ENCODE data around the gene RIN1.

The RIN1 gene

DNA sequence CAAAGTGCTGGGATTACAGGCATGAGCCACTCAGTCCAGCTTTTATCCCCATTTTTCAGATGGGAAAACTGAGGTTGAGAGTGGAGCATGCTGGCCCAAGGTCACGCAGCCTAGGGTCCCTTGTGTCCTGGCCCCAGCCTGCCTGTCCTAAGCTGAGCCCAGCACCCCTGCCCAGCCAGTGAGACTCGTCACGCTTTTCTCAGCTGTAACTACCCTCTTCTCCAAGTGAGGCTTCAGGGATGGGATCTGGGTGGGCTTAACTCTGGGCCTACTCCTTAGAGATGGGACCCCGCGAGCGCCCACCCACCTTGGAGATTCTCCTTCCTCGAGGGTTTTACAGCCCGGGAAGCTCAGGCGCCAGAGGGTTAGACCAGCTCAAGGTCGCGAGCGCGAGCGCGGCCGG lies 44.9 kb downstream of the RIN1 start:
- Histone ChIP-seq H3K4me1 (ENCODE audit: control insufficient read depth, insufficient read depth, low read length) (no peaks in the 10 kb centered on the region), H3K27ac (ENCODE audit: low read depth, low read length) (no peak overlapping the region), H3K36me3 (ENCODE audit: control insufficient read depth, insufficient read depth, low read length) (no peaks in the 10 kb centered on the region), H3K27me3 (ENCODE audit: control insufficient read depth, insufficient read depth, low read length) (peaks cover 20% of the 10 kb centered on the region), H3K4me3 (ENCODE audit: low read length) (peak overlapping the region; percentile 5), H3K9ac (ENCODE audit: low read length) (no peak overlapping the region)

DNA sequence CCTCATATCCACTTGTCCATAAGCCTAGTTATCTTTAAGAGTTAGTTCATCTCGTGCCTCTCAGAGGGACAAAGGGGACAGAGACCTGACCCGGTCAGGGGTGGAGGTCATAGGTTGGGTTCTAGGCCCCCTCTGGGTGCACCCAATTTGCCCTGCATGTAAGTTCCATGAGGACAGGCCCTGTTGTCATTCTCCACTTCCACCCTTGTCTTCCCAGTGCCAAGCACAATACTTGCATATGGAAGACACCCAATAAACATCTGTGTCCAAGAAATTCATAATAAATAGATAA lies 46.0 kb downstream of the RIN1 start:
- Histone ChIP-seq H3K27me3 (ENCODE audit: control insufficient read depth, insufficient read depth, low read length) (peaks cover 20% of the 10 kb centered on the region), H3K9ac (ENCODE audit: low read length) (no peak overlapping the region), H3K4me3 (ENCODE audit: low read length) (peak overlapping the region; percentile 86), H3K4me1 (ENCODE audit: control insufficient read depth, insufficient read depth, low read length) (no peaks in the 10 kb centered on the region), H3K27ac (ENCODE audit: low read depth, low read length) (no peak overlapping the region), H3K36me3 (ENCODE audit: control insufficient read depth, insufficient read depth, low read length) (no peaks in the 10 kb centered on the region)

DNA sequence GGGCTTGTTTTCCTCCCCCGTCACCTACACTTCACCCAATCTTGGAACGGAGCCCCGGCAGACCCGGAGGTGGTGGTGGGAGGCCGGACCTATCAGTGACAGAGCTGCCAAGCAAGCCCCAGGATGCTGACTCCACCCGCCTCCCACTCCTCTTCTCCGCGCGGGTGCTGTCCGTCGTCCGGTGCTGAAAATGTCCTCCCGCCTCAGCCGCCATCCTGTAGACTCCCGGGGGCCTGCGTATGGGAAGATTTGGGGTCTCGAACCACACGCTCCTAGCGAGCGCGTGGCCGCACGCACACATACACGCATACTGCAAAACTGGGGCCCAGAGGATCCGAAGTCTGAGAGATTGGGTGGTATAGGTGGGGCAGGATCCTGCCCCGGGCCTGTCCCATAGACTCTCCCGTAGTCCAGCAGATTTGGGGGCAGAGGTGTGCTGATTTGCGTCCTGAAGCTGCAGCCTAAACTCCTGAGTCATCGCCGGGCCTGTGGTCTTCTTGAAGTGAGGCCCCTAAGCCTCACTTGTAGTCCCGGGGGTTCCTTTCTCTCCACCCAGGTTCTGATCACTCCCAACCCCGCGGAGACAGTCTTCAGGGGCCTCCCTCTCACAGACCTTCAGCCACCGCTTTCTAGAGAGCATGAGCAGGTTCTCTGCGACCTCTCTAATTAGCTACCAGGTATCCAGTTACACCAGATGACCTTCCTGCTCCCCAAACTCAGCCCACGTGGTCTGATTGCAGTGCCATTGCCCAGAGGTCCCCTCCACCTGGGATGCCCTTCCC lies 46.5 kb downstream of the RIN1 start:
- peak overlapping the region; percentile 57 for H3K27ac ChIP-seq (ENCODE audit: low read depth, low read length)
- H3K9ac ChIP-seq (ENCODE audit: low read length), result peak overlapping the region; percentile 54
- peaks cover 20% of the 10 kb centered on the region for H3K27me3 ChIP-seq (ENCODE audit: control insufficient read depth, insufficient read depth, low read length)
- H3K4me1 ChIP-seq (ENCODE audit: control insufficient read depth, insufficient read depth, low read length), result no peaks in the 10 kb centered on the region
- peak overlapping the region; percentile 86 for H3K4me3 ChIP-seq (ENCODE audit: low read length)
- no peaks in the 10 kb centered on the region for H3K36me3 ChIP-seq (ENCODE audit: control insufficient read depth, insufficient read depth, low read length)

DNA sequence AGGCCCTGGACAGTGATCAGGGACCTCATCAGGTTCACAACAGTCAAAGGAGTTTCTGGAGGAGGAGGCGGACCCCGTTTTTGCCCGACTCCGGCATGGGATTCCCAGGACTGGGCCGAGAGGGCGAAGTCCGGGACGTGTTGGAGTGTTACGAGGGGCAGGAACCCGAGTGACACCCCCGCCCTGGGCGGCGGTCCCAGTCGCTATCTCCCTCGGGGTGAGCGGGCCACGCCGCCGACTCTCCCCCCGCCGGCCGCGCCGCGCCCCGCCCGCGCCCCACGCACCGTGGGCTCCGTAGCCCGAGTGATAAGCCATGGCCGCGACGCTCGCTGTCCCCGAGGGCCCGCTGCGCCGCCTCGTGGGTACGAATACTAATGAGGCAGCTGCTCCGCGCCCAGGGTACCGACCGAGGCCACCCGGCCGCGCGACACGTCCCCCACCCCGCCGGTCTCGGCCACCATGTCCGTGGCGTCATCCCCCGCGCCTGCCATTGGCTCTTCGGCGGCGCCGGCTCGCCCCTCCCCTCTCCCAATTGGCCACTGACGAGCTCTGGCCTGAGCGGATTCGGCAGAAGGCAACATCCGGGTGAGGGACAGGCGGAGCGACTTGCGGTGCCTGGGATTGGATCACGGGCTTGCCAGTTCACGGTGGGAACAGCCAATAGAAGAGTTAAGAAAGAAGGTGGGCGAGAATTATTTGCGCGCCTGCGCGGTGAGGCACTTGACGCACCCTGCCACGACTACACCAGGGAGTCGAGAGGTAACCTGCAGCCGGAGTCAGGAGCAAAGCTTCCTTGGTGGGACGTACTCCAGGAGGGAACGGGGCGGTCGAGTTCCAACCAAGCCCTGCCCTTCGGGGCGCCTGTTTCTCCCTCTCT lies 47.3 kb downstream of the RIN1 start, which contains the start of gene YIF1A:
Gene YIF1A, minus strand, starts transcription at position 473 of the 877 bp plus-strand sequence. Its CDS starts 158 bp downstream, at position 315.
- Histone ChIP-seq H3K4me3 (ENCODE audit: low read length) (peak within 1 kb of the TSS; percentile 86), H3K36me3 (ENCODE audit: control insufficient read depth, insufficient read depth, low read length) (no peaks in the 10 kb centered on the region), H3K27ac (ENCODE audit: low read depth, low read length) (peak within 1 kb of the TSS; percentile 94), H3K27me3 (ENCODE audit: control insufficient read depth, insufficient read depth, low read length) (peaks cover 16% of the 10 kb centered on the region), H3K9ac (ENCODE audit: low read length) (peak within 1 kb of the TSS; percentile 54), H3K4me1 (ENCODE audit: control insufficient read depth, insufficient read depth, low read length) (no peaks in the 10 kb centered on the region)

DNA sequence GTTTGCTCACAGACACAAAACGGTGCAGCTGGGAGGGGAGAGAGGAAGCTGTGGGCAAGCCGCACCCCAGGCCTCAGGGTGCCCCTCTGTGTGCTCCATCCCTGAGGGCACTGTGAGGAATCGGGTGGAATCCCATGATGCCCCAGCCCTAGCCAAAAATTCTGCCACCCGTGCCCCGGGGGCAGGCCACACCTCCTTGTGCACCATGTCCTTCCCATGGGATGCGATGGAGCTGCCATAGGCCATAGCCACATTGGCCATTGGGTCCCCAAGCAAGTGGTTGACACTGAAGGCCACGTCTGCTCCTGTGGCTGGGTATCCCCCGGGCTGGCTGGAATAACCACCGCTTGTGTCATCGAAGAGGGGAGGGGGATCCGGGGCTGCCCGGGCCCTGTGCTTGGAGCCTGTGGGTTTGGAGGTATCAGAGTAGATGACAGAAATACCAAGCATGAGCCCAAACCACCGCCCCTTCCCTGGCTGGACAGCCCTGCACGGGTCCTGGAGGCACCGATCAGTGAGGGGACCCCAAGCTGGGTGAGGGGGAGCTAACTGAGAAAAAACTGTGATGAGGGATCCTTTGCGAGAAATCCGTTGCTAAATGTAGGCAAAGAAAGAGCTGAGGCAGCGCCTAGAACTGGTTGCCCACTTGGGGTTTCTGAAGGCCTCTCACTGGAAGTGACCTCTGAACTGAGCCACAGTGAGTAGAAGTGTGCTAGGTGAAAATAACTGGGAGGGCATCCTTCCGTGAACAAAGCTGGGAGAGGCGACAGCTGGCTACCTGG lies 48.2 kb downstream of the RIN1 start:
- no peaks in the 10 kb centered on the region for H3K4me1 ChIP-seq (ENCODE audit: control insufficient read depth, insufficient read depth, low read length)
- peak overlapping the region; percentile 94 for H3K27ac ChIP-seq (ENCODE audit: low read depth, low read length)

DNA sequence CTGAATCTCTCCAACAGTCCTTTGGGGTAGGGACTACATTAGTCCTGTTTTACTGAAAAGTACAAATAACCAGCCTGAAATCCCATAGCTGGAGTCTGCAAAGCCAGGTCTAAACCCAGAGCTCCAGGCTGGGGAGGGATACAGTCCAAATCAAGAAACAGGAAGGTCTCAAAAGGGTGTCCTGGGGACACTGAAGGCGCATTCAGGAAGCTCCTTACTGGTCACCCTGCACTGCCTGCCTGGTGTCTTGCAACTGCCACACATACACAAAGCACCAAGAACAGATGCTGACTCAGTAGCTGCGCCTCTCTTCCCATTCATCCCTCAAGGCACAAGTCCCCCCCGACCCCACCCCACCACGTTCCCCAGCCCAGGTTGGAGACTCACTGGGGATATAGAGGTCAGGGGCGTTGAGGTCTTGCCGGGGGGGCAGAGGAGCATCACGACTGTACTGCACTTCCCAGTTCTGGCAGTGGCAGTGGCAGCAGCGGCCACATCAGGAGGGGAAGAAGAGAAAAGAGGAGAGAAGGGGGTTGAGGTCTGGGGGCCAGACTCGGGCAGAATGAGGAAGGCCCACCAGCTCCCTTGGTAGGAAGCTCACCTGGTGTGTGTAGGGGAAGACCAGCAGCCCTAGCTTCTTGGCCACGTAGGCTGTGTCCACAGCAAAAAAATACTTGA lies 48.9 kb downstream of the RIN1 start:
- H3K27me3 ChIP-seq (ENCODE audit: control insufficient read depth, insufficient read depth, low read length), result peaks cover 5% of the 10 kb centered on the region
- H3K9ac ChIP-seq (ENCODE audit: low read length), result no peak overlapping the region
- no peak overlapping the region for H3K27ac ChIP-seq (ENCODE audit: low read depth, low read length)
- no peaks in the 10 kb centered on the region for H3K36me3 ChIP-seq (ENCODE audit: control insufficient read depth, insufficient read depth, low read length)
- H3K4me3 ChIP-seq (ENCODE audit: low read length), result no peak overlapping the region
- H3K4me1 ChIP-seq (ENCODE audit: control insufficient read depth, insufficient read depth, low read length), result peaks cover 2% of the 10 kb centered on the region

More for the DNA sequence above, 48.2 kb downstream of the RIN1 start:
- Histone ChIP-seq H3K9ac (ENCODE audit: low read length) (peak overlapping the region; percentile 16), H3K4me3 (ENCODE audit: low read length) (peak overlapping the region; percentile 63), H3K36me3 (ENCODE audit: control insufficient read depth, insufficient read depth, low read length) (no peaks in the 10 kb centered on the region), H3K27me3 (ENCODE audit: control insufficient read depth, insufficient read depth, low read length) (peaks cover 12% of the 10 kb centered on the region)

DNA sequence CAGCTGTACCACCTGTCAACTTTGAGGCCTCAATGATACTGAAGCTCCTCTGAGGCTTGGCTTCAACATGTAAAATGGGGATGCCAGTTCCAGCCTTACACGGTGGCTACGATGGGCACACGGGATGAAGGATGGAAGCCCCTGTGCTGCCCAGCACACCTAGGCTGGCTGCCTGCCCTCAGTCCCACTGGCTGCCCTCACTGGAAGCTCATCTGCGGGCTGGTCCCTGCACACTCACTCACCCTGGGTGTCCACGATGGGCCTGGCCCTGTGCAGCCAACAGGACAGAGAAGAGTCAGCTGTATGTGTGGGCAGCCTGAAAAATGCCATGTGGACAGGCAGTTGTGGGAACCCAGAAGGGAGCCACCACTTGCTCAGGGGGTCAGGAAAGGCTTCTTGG lies 49.5 kb downstream of the RIN1 start:
- H3K4me3 ChIP-seq (ENCODE audit: low read length), result no peak overlapping the region
- H3K4me1 ChIP-seq (ENCODE audit: control insufficient read depth, insufficient read depth, low read length), result peaks cover 2% of the 10 kb centered on the region
- H3K9ac ChIP-seq (ENCODE audit: low read length), result no peak overlapping the region
- no peak overlapping the region for H3K27ac ChIP-seq (ENCODE audit: low read depth, low read length)
- H3K27me3 ChIP-seq (ENCODE audit: control insufficient read depth, insufficient read depth, low read length), result peaks cover 4% of the 10 kb centered on the region
- no peaks in the 10 kb centered on the region for H3K36me3 ChIP-seq (ENCODE audit: control insufficient read depth, insufficient read depth, low read length)

DNA sequence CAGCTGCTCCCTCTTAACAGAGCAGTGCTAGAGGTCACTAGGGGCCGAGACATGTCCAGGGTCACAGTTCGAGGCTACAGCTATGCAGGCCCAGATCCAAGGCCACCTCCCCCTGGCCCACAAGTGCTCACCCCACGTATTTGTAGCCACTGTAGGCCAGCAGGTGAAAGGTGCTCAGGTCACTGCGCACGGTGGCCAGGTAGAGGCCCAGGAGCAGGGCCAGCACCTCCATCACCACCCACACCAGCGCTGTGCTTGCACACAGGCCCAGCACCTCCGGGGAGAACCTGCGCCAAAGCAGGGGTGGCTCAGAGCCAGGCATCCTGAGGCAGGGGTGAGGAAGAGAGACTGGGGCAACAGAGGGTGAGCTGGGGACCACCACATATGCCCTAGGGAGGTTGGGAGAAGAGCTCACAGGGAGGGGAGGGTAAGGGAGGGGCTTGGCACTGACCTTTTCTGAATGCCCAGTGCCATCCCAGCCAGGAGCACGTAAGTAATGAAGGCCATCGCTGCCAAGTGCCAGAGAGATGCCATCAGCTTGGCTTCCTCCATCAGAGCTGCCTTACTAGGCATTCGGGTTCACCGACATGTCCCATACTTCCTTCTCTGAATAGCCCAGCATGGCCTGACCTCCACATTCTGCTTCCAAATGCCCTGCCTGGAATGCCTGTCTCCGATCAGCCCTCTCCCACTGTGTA lies 50.8 kb downstream of the RIN1 start:
- Histone ChIP-seq H3K4me1 (ENCODE audit: control insufficient read depth, insufficient read depth, low read length) (peaks cover 2% of the 10 kb centered on the region), H3K27ac (ENCODE audit: low read depth, low read length) (no peak overlapping the region), H3K4me3 (ENCODE audit: low read length) (no peak overlapping the region), H3K9ac (ENCODE audit: low read length) (no peak overlapping the region), H3K27me3 (ENCODE audit: control insufficient read depth, insufficient read depth, low read length) (no peaks in the 10 kb centered on the region), H3K36me3 (ENCODE audit: control insufficient read depth, insufficient read depth, low read length) (no peaks in the 10 kb centered on the region)

DNA sequence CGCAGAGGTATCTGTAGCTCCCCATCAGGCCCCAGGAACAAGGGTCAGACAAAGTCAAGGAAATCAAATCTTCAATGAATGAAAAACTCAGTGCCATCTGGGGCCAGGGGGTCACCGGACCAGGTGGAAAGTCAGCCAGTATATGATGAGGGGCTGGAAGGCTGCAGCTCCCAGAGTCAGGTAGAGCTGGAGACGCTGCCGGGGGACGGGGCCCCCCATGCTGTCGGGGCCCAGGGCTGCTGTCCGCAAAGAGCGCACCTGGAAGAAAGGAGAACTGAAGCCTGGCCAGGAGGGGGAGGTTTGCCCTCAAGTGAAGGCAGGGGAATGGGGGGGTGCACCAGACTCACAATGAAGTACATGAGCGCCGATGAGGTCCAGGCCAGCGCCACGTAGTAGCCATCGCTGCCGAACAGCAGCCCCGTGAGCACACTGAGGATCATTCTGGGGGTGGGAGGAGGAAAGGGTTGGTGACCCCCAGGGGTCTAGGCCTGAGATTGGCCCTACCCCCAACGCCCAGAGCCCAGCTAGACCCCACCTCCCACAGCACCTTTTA lies 51.6 kb downstream of the RIN1 start:
- H3K27ac ChIP-seq (ENCODE audit: low read depth, low read length), result no peak overlapping the region
- no peak overlapping the region for H3K9ac ChIP-seq (ENCODE audit: low read length)
- H3K36me3 ChIP-seq (ENCODE audit: control insufficient read depth, insufficient read depth, low read length), result no peaks in the 10 kb centered on the region
- H3K27me3 ChIP-seq (ENCODE audit: control insufficient read depth, insufficient read depth, low read length), result no peaks in the 10 kb centered on the region
- no peak overlapping the region for H3K4me3 ChIP-seq (ENCODE audit: low read length)
- peaks cover 2% of the 10 kb centered on the region for H3K4me1 ChIP-seq (ENCODE audit: control insufficient read depth, insufficient read depth, low read length)

DNA sequence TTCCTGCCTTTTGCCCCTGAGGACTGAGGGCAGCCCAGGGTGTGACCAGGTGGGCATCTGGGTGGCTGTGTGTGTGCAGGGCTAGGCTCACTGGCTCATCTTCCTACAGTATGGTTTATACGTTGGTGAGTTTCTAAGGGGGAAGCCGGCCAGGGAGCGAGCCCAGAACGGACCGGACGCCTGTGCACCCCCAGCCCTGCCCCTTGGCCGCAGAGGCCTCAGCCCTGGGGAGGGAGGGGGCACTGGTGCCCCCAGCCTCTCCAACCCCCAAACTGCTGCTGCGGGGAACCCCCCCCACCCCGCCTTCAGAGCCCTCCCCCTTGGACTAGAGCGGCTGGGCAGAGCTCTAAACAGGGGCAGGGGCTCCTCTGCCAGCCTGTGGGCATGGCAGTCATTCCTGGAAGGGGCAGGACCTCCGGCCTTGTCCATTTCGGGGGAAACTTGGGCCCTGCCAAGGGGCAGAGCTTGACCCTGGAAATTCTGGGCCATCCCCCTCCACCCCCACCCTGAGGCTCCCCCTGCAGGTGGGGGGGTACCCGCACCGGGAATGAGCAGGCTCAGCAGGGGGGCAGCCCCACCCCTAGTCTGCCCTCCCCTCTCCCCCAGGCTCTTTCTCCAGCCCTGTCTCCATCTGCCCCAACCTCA lies 52.7 kb downstream of the RIN1 start:
- H3K27ac ChIP-seq (ENCODE audit: low read depth, low read length), result no peak overlapping the region
- H3K27me3 ChIP-seq (ENCODE audit: control insufficient read depth, insufficient read depth, low read length), result no peaks in the 10 kb centered on the region
- H3K4me1 ChIP-seq (ENCODE audit: control insufficient read depth, insufficient read depth, low read length), result peaks cover 2% of the 10 kb centered on the region
- no peak overlapping the region for H3K4me3 ChIP-seq (ENCODE audit: low read length)
- H3K9ac ChIP-seq (ENCODE audit: low read length), result no peak overlapping the region
- no peaks in the 10 kb centered on the region for H3K36me3 ChIP-seq (ENCODE audit: control insufficient read depth, insufficient read depth, low read length)

Data from rectal smooth muscle tissue (tissue), 1 donor.